HUES64 (cell line): ENCODE data around the gene PHC3.
A peak's percentile ranks its signal among the peaks of the same experiment; 100 is the strongest.

Source experiments
- H3K27ac ChIP-seq: 2 replicates; pipeline ENCODE4 v1.7.0; 2013; ENCODE audit warnings: low read depth, low read length, inconsistent platforms
- H3K27me3 ChIP-seq: 2 replicates; pipeline ENCODE4 v1.6.1; 2013; ENCODE audit warnings: mild to moderate bottlenecking, low read length; ENCODE audit not compliant: insufficient read depth
- H3K36me3 ChIP-seq: 2 replicates; pipeline ENCODE4 v1.6.1; 2013; ENCODE audit warnings: mild to moderate bottlenecking, low read length; ENCODE audit not compliant: insufficient read depth
- H3K4me1 ChIP-seq: 2 replicates; pipeline ENCODE4 v1.6.1; 2013; ENCODE audit warnings: mild to moderate bottlenecking, low read length, moderate library complexity; ENCODE audit not compliant: insufficient read depth
- H3K4me3 ChIP-seq: 2 replicates; pipeline ENCODE4 v1.5.1; 2013; ENCODE audit warnings: mild to moderate bottlenecking, low read length, moderate library complexity
- H3K9ac ChIP-seq: 2 replicates; pipeline ENCODE4 v1.6.1; 2013; ENCODE audit warnings: mild to moderate bottlenecking, low read depth, low read length
- H3K9me3 ChIP-seq: 2 replicates; pipeline ENCODE4 v1.6.1; 2013; ENCODE audit warnings: low read depth, low read length; ENCODE audit not compliant: insufficient read depth
- WGBS: fragments of 150-250, 120-280 bp; methylation state at CpG from one replicate; pipeline ENCODE4 v1.1.7; 2013; ENCODE audit warnings: missing lambda C conversion rate; 5-methylcytosine and 5-hydroxymethylcytosine counted together

Gene PHC3

DNA sequence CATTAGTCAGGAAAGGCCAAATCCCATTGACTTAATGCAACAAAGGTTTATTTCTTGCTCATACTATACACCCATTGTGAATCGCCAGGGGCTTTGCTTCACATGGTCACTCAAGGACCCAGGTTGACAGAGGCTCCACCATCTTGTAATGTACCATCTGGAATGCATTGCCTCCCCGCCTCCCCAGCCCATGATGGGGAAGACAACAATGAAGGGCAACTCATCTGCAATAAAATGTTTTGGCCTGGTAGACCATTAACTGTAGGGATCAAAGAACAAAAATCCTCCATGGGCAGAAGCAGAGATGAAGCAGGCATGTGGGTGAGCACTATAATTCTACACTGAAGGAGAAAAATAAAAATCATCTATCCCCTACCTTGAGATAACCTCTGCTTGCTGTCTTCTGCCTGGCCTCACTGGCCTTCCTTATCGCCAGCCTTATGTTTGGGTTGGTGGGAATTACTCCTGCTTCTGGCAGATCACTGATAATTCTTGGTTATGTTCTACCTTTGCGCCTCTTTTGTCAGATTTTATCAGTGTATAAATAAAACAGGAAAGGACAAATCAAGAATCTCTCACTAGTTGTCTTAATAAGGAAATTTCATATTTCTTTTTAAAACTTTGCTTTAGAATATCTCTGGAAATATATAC lies 106.0 kb downstream of the PHC3 start:
- Histone ChIP-seq H3K27ac (no peak overlapping the region), H3K9me3 (no peaks in the 10 kb centered on the region)

GRCh38 chr3:170064108-170064507 lies 117.4 kb downstream of the PHC3 start:
- Histone ChIP-seq H3K9ac (no peak overlapping the region), H3K4me1 (peaks cover 12% of the 10 kb centered on the region), H3K4me3 (no peak overlapping the region), H3K36me3 (no peaks in the 10 kb centered on the region), H3K9me3 (no peaks in the 10 kb centered on the region), H3K27ac (no peak overlapping the region), H3K27me3 (no peaks in the 10 kb centered on the region)
- 94% methylated on average over 18 of the region's 18 CpGs for WGBS

More for the DNA sequence above, 106.0 kb downstream of the PHC3 start:
- 0 out of 2 replicates have a peak, but pooled peaks cover 2% of the 10 kb centered on the region for H3K4me1 ChIP-seq
- H3K27me3 ChIP-seq: no peaks in the 10 kb centered on the region
- no peaks in the 10 kb centered on the region for H3K36me3 ChIP-seq
- 61% methylated on average over 3 of the region's 4 CpGs for WGBS
- no peak overlapping the region for H3K4me3 ChIP-seq
- no peak overlapping the region for H3K9ac ChIP-seq

- Histone ChIP-seq H3K9me3 (no peaks in the 10 kb centered on the region), H3K4me1 (peaks cover 16% of the 10 kb centered on the region), H3K27me3 (no peaks in the 10 kb centered on the region), H3K4me3 (no peak overlapping the region), H3K9ac (no peak overlapping the region), H3K36me3 (no peaks in the 10 kb centered on the region), H3K27ac (no peak overlapping the region)
- WGBS: 96% methylated on average over 13 of the region's 15 CpGs
These were observed 117.8 kb downstream of the PHC3 start for GRCh38 chr3:170063691-170064090.

DNA sequence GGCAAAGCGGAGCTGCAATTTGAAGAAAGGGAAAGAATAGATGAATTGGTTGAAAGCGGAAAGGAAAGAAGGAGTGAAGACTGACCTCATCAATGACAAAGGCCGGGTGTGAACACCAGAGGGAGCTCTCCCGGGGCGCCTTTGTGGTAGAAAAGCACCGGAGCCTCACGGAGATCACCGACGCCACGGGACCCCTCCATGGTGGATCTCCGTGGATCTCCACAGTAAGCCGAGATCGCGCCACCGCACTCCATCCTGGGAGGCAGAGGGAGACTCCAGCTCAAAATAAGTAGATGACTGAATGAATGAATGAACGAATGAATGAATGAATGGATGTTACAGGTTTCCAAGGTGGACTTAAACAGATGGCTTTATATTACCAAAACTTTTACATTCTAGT lies 118.8 kb downstream of the PHC3 start:
- no peak overlapping the region for H3K9ac ChIP-seq
- H3K27me3 ChIP-seq: no peaks in the 10 kb centered on the region
- H3K27ac ChIP-seq: no peak overlapping the region
- 94% methylated on average over 16 of the region's 16 CpGs for WGBS
- H3K9me3 ChIP-seq: no peaks in the 10 kb centered on the region
- H3K4me1 ChIP-seq: peaks cover 25% of the 10 kb centered on the region
- H3K36me3 ChIP-seq: no peaks in the 10 kb centered on the region
- H3K4me3 ChIP-seq: no peak overlapping the region

DNA sequence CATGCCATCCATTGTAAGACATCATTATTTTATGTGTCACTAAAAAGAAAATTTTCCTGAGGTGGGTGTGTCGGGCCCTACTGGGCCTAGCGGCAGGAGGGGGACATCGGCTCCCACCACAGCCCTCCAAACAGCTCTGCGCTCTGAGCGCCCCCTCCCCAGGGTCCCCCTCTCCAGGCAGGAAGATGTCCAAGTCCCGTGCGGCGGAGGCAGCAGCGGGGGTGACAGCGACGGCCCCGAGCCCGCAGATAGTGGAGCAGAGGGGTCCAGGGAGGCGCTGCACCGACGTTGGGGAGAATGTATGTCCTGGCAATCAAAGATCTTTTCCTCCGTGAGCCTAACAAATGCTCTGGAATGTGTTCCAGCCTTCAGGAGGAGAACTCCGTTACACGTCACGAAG lies 119.5 kb downstream of the PHC3 start:
- Histone ChIP-seq H3K27me3 (no peaks in the 10 kb centered on the region), H3K4me1 (peaks cover 32% of the 10 kb centered on the region), H3K4me3 (no peak overlapping the region), H3K27ac (no peak overlapping the region), H3K9me3 (no peaks in the 10 kb centered on the region), H3K36me3 (no peaks in the 10 kb centered on the region), H3K9ac (no peak overlapping the region)
- 95% methylated on average over 20 of the region's 20 CpGs for WGBS

DNA sequence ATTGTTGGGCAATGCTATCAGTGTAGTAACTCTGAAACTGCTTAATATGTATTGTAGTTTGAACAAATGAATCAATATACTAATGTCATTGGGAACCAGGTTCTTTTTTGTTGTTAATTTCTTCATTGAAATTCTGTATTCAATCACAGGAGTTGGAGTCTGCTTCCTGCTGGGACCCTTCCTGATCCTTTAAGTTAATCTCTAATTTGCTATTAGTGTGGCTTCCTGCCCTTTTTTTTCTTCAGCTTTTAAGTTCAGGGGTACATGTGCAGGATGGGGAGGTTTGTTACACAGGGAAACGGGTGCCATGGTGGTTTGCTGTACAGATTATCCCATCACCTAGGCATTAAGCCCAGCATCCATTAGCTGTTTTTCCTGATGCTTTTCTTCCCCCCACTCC lies 122.1 kb downstream of the PHC3 start:
- Histone ChIP-seq H3K27me3 (no peaks in the 10 kb centered on the region), H3K4me1 (peaks cover 40% of the 10 kb centered on the region), H3K36me3 (no peaks in the 10 kb centered on the region), H3K4me3 (no peak overlapping the region), H3K9me3 (no peaks in the 10 kb centered on the region), H3K9ac (no peak overlapping the region), H3K27ac (peak overlapping the region; percentile 5; the same call in 1 of the 2 replicates)
- WGBS: 57% methylated on average over 1 of the region's 1 CpG

DNA sequence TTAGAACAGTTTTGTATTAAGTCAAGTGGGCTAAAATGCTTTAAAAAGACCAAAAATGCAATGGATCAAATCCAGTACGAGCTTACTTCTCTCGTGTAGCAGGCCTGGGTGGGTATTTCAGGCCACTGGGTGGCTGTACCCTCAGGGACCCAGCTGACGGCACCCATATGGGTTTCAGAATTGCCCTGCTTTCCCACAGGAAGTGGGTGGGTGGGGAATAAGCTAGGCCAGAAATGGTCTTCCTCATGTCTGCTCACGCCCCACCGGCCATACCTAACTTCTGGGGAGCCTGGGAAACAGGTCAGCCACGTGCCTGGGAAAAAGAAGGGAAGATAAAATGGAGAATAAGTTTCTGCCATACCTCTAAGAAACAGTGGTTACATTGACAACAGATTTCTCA lies 123.4 kb downstream of the PHC3 start:
- Histone ChIP-seq H3K27me3 (no peaks in the 10 kb centered on the region), H3K9ac (no peak overlapping the region), H3K27ac (no peak overlapping the region), H3K36me3 (no peaks in the 10 kb centered on the region), H3K4me3 (no peak overlapping the region), H3K4me1 (peaks cover 40% of the 10 kb centered on the region), H3K9me3 (no peaks in the 10 kb centered on the region)
- 85% methylated on average over 6 of the region's 6 CpGs for WGBS

GRCh38 chr3:170057550-170057949 lies 124.0 kb downstream of the PHC3 start:
- H3K27ac ChIP-seq: no peak overlapping the region
- peaks cover 40% of the 10 kb centered on the region for H3K4me1 ChIP-seq
- H3K36me3 ChIP-seq: no peaks in the 10 kb centered on the region
- no peaks in the 10 kb centered on the region for H3K9me3 ChIP-seq
- WGBS: 90% methylated on average over 2 of the region's 3 CpGs
- H3K9ac ChIP-seq: no peak overlapping the region
- no peaks in the 10 kb centered on the region for H3K27me3 ChIP-seq
- H3K4me3 ChIP-seq: no peak overlapping the region

GRCh38 chr3:170056710-170057454 lies 124.7 kb downstream of the PHC3 start:
- no peaks in the 10 kb centered on the region for H3K36me3 ChIP-seq
- no peak overlapping the region for H3K27ac ChIP-seq
- H3K9ac ChIP-seq: no peak overlapping the region
- 93% methylated on average over 3 of the region's 3 CpGs for WGBS
- H3K4me1 ChIP-seq: peaks cover 40% of the 10 kb centered on the region
- no peak overlapping the region for H3K4me3 ChIP-seq
- no peaks in the 10 kb centered on the region for H3K27me3 ChIP-seq
- H3K9me3 ChIP-seq: peaks cover 4% of the 10 kb centered on the region; the same call in 1 of the 2 replicates

DNA sequence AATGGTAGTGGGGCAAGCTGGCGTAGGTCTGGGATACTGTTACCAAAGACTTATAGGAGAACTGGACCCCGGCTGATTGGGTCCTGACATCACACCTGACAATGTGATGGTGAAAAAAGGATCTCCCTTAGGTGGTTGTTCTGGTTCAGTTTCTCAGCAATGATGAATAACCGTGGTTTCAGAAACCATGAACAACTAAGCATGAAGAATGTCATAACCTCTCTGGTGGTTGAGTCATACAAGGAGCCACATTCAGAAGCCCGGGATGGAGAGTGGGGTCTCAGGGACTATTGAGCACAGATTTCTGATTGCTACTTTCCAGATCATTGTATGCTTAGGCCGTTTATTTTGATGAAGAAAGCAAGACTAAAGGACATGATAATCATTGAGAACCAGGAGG lies 126.3 kb downstream of the PHC3 start:
- H3K27me3 ChIP-seq: no peaks in the 10 kb centered on the region
- WGBS: 93% methylated on average over 5 of the region's 5 CpGs
- peaks cover 4% of the 10 kb centered on the region; the same call in 1 of the 2 replicates for H3K9me3 ChIP-seq
- no peak overlapping the region for H3K9ac ChIP-seq
- H3K27ac ChIP-seq: no peak overlapping the region
- no peaks in the 10 kb centered on the region for H3K36me3 ChIP-seq
- peaks cover 39% of the 10 kb centered on the region for H3K4me1 ChIP-seq
- no peak overlapping the region for H3K4me3 ChIP-seq

DNA sequence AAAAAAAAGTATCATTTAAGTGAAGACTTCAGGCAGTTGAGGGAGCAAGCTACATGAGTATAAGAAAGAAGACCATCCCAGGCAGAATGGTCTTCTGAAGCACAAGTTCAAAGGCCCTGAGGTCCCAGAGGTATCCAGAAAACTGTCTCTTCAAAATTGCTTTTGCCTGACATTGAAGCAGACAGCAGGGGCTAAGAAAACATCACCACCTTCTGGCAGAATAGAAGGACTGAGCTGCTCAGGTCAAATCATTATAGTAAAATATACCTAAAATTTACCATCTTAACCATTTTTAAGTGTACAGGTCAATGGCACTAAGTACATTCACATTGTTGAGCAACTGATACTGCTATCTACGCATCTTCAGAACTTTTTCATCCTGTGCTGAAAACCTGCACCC lies 127.3 kb downstream of the PHC3 start:
- WGBS: 87% methylated on average over 1 of the region's 1 CpG
- peaks cover 4% of the 10 kb centered on the region; the same call in 1 of the 2 replicates for H3K9me3 ChIP-seq
- no peaks in the 10 kb centered on the region for H3K36me3 ChIP-seq
- peaks cover 29% of the 10 kb centered on the region for H3K4me1 ChIP-seq
- no peak overlapping the region for H3K9ac ChIP-seq
- no peak overlapping the region for H3K4me3 ChIP-seq
- H3K27ac ChIP-seq: no peak overlapping the region
- H3K27me3 ChIP-seq: no peaks in the 10 kb centered on the region
